GM23338 (cell line): Measurements from ENCODE around the gene AGAP3. TPM values are rescaled to one million over a fixed set of nuclear protein-coding genes. Genes with fewer than 3 reads are reported as not detected.
A peak's percentile ranks its signal among the peaks of the same experiment; 100 is the strongest.

Source experiments
- ATAC-seq: fragments of 200-7000 bp; cut with Tn5 transposase; 3 replicates; pipeline ENCODE4 v1.9.1; 2020
- DNase-seq: peaks from one replicate; pipeline ENCODE4 v3.0.0-alpha.2; 2015; ENCODE audit warnings: low spot score
- H2AFZ ChIP-seq: fragments of 200-600 bp; sonication (generic); 2 replicates; pipeline ENCODE4 v1.8.0; 2016; ENCODE audit warnings: antibody characterized with exemption, mild to moderate bottlenecking, moderate library complexity
- H3F3A ChIP-seq: fragments of 200-600 bp; sonication (generic); replicated peaks from 2 replicates; pipeline ENCODE4 v1.8.0; 2017; ENCODE audit warnings: antibody characterized with exemption, mixed run types, low read depth
- H3K27ac ChIP-seq: fragments of 200-600 bp; sonication (generic); 2 replicates; pipeline ENCODE4 v1.6.1; 2016; ENCODE audit warnings: low read depth
- H3K27me3 ChIP-seq: fragments of 200-600 bp; sonication (generic); 2 replicates; pipeline ENCODE4 v1.8.0; 2016; ENCODE audit warnings: mild to moderate bottlenecking, mixed run types, moderate library complexity; ENCODE audit not compliant: insufficient read depth
- H3K36me3 ChIP-seq: fragments of 200-600 bp; sonication (generic); 2 replicates; pipeline ENCODE4 v1.8.0; 2016; ENCODE audit warnings: mild to moderate bottlenecking; ENCODE audit not compliant: insufficient read depth
- H3K4me1 ChIP-seq: fragments of 200-600 bp; sonication (generic); 2 replicates; pipeline ENCODE4 v1.8.0; 2016; ENCODE audit warnings: mild to moderate bottlenecking, moderate library complexity; ENCODE audit not compliant: insufficient read depth
- H3K4me2 ChIP-seq: fragments of 200-600 bp; sonication (generic); 2 replicates; pipeline ENCODE4 v1.7.1; 2017; ENCODE audit warnings: mixed run types
- H3K4me3 ChIP-seq: fragments of 200-600 bp; sonication (generic); 2 replicates; pipeline ENCODE4 v1.6.1; 2016; ENCODE audit warnings: mixed run types
- H3K79me2 ChIP-seq: fragments of 200-600 bp; sonication (generic); replicated peaks from 2 replicates; pipeline ENCODE4 v1.8.0; 2017; ENCODE audit warnings: mild to moderate bottlenecking; ENCODE audit not compliant: insufficient read depth
- H3K9me2 ChIP-seq: fragments of 200-600 bp; sonication (generic); 2 replicates; pipeline ENCODE4 v1.8.0; 2017; ENCODE audit not compliant: insufficient read depth
- H4K20me1 ChIP-seq: fragments of 200-600 bp; sonication (generic); replicated peaks from 2 replicates; pipeline ENCODE4 v1.8.0; 2017; ENCODE audit warnings: mild to moderate bottlenecking; ENCODE audit not compliant: insufficient read depth
- H3K27ac Mint-ChIP-seq: 2 replicates; pipeline ENCODE4 v1.8.0; 2020; ENCODE audit warnings: inconsistent platforms, mild to moderate bottlenecking, moderate library complexity, mixed read lengths
- H3K27me3 Mint-ChIP-seq: 3 replicates; pipeline ENCODE4 v1.8.0; 2022; ENCODE audit warnings: low read depth, mild to moderate bottlenecking, moderate library complexity, mixed read lengths, inconsistent platforms; ENCODE audit not compliant: insufficient read depth, poor library complexity
- H3K36me3 Mint-ChIP-seq: 3 replicates; pipeline ENCODE4 v1.8.0; 2021; ENCODE audit warnings: low read depth, mild to moderate bottlenecking, inconsistent platforms, moderate library complexity, mixed read lengths
- H3K4me1 Mint-ChIP-seq: 3 replicates; pipeline ENCODE4 v1.8.0; 2020; ENCODE audit warnings: mild to moderate bottlenecking, inconsistent platforms, mixed read lengths
- H3K4me3 Mint-ChIP-seq: 3 replicates; pipeline ENCODE4 v1.8.0; 2021; ENCODE audit warnings: moderate library complexity, mild to moderate bottlenecking, inconsistent platforms, mixed read lengths
- H3K9me3 Mint-ChIP-seq: 3 replicates; pipeline ENCODE4 v1.8.0; 2020; ENCODE audit warnings: moderate library complexity, mild to moderate bottlenecking, inconsistent platforms, mixed read lengths
- CREB1 ChIP-seq: fragments of 250-450 bp; sonication (Bioruptor Pico); IDR thresholded peaks from 2 replicates; pipeline ENCODE4 v1.5.0; 2020; ENCODE audit warnings: low read depth, mild to moderate bottlenecking, moderate library complexity
- ETS1 ChIP-seq: IDR thresholded peaks from 2 replicates; pipeline ENCODE4 v1.6.1; 2016; ENCODE audit warnings: antibody characterized with exemption
- EZH2phosphoT487 ChIP-seq: fragments of 200-600 bp; sonication (generic); IDR thresholded peaks from one replicate; pipeline ENCODE4 v1.8.1; 2018; ENCODE audit warnings: antibody characterized with exemption; ENCODE audit not compliant: unreplicated experiment
- JUNB ChIP-seq: IDR thresholded peaks from one replicate; pipeline ENCODE4 v1.6.1; 2016; ENCODE audit warnings: antibody characterized with exemption; ENCODE audit not compliant: unreplicated experiment
- NANOG ChIP-seq: IDR thresholded peaks from 2 replicates; pipeline ENCODE4 v1.6.1; 2016; ENCODE audit warnings: antibody characterized with exemption, borderline replicate concordance
- POLR2AphosphoS5 ChIP-seq: IDR thresholded peaks from 2 replicates; pipeline ENCODE4 v1.6.1; 2016; ENCODE audit warnings: antibody characterized with exemption, low read depth
- STAT1 ChIP-seq: IDR thresholded peaks from one replicate; pipeline ENCODE4 v1.6.1; 2016; ENCODE audit warnings: antibody characterized with exemption; ENCODE audit not compliant: unreplicated experiment
- ZNF114 ChIP-seq: fragments of 250-450 bp; sonication (Bioruptor Pico); IDR thresholded peaks from 2 replicates; pipeline ENCODE4 v1.5.0; 2020; ENCODE audit warnings: mild to moderate bottlenecking, moderate library complexity
- ZNF462 ChIP-seq: fragments of 250-450 bp; sonication (Bioruptor Pico); IDR thresholded peaks from 2 replicates; pipeline ENCODE4 v1.5.0; 2020; ENCODE audit warnings: mild to moderate bottlenecking, moderate library complexity
- polyA plus RNA-seq: library from polyadenylated mRNA; unstranded; fragments of >200 nt; fragmentation: Nextera tagmentation; extraction: Ambion mirVana; gene quantifications from 2 replicates; pipeline ENCODE4 v1.2.1, GENCODE V29; 2016
- total RNA-seq: library from RNA; depleted of rRNA; stranded (reverse); fragments of >200 nt; shearing (Covaris generic); gene quantifications from 2 replicates; pipeline ENCODE4 v1.2.3, GENCODE V29; 2014

Gene AGAP3
- total and polyA plus RNA-seq, 2 experiments from 2014 or later: 24.0 to 39.2 TPM

GRCh38 chr7:151115121-151115835 lies 29.0 kb downstream of the AGAP3 start:
- H3K36me3 Mint-ChIP-seq: peaks cover 12% of the 10 kb centered on the region
- no peaks in the 10 kb centered on the region for H3K36me3 ChIP-seq
- H3K27me3 ChIP-seq: peaks cover 25% of the 10 kb centered on the region
- H3K27ac ChIP-seq: no peak overlapping the region
- H3K4me3 Mint-ChIP-seq: peak overlapping the region; percentile 72
- H3K4me1 Mint-ChIP-seq: peaks cover 25% of the 10 kb centered on the region
- no peak overlapping the region for H3K27ac Mint-ChIP-seq
- no peak for TF ChIP-seq NANOG
- TF ChIP-seq EZH2phosphoT487: no peak
- no peak for TF ChIP-seq ZNF114
- TF ChIP-seq JUNB: no peak
- TF ChIP-seq POLR2AphosphoS5: no peak
- TF ChIP-seq CREB1 (CRISPR knock-in tag): no peak
- TF ChIP-seq ZNF462 (CRISPR knock-in tag): no peak
- TF ChIP-seq STAT1: no peak
- no peak for TF ChIP-seq ETS1
- H3K4me3 ChIP-seq: peak overlapping the region; percentile 57
- peaks cover 18% of the 10 kb centered on the region for H3K4me1 ChIP-seq
- DNase-seq (peak; percentile 62), ATAC-seq (peak; percentile 13)
- peaks cover 21% of the 10 kb centered on the region for H3K27me3 Mint-ChIP-seq
- peak overlapping the region; percentile 81 for H3K4me2 ChIP-seq
- H3K79me2 ChIP-seq: peaks cover 13% of the 10 kb centered on the region
- peaks cover 47% of the 10 kb centered on the region for H4K20me1 ChIP-seq
- H3K9me3 Mint-ChIP-seq: no peaks in the 10 kb centered on the region
- H3K9me2 ChIP-seq: no peaks in the 10 kb centered on the region
- H3F3A ChIP-seq: peaks cover 10% of the 10 kb centered on the region
- H2AFZ ChIP-seq: no peak overlapping the region
